Measurements from ENCODE around the gene PPP2R5D. TPM values are rescaled to one million over a fixed set of nuclear protein-coding genes. Genes with fewer than 3 reads are reported as not detected.

Gene PPP2R5D
- total and polyA plus RNA-seq, 2 of the 4 experiments (the other 2 are of a cell fraction) = 55.6 to 68.8 TPM

DNA sequence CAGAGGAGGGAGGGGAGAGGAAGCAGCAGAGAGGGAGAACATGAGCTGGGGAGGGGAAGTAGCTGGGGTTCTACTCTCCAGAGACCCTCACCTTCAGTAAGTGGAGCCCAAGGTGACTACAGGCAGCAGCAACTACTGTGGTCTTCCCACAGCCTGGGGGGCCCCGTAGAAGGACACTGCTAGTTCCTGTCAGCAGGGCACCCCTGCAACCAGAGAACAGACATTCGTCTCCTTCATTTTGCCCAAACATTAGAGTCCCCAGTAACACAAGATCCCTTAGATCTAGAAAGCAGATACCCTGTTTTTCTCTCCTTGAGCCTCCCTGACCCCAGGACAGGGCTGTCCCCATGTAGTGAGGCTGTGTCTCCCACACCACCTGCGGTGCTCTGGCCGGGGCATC, 15.6 kb upstream of the PPP2R5D start:
- DNase-seq (no peak), ATAC-seq (ENCODE audit: low read depth) (no peak)
- H4K8ac ChIP-seq (ENCODE audit: low read depth in 2 of 2, low read length in 2 of 2) = no peak overlapping the region
- no peak overlapping the region for H2BK20ac ChIP-seq (ENCODE audit: low read depth, low read length)
- WGBS, 2 experiments (ENCODE audit: extremely low coverage in 2 of 2, insufficient read length in 1 of 2) = 94% methylated on average over 2 of the region's 4 CpGs; no CpG with 5 or more reads in 1 of the 2 experiments
- no peak overlapping the region for H3K4me3 ChIP-seq (ENCODE audit: insufficient read depth, low read depth, low read length)
- H3K36me3 ChIP-seq (ENCODE audit: control insufficient read depth, insufficient read depth, low read length) = peaks cover 43% of the 10 kb centered on the region
- no peak overlapping the region for H2BK5ac ChIP-seq (ENCODE audit: low read depth, low read length, poor library complexity, severe bottlenecking)
- no peak overlapping the region for H2BK120ac ChIP-seq (ENCODE audit: low read depth, low read length)
- H3K56ac ChIP-seq (ENCODE audit: extremely low read depth, insufficient read depth, low read length) = no peak overlapping the region
- ChIA-PET CTCF (no interaction called here), POLR2A (ENCODE audit: unreplicated experiment) (no interaction called here)
- H3K27ac ChIP-seq (ENCODE audit: insufficient read depth, low read length) = no peak overlapping the region
- no peak overlapping the region for H3K23ac ChIP-seq (ENCODE audit: low read depth, low read length)
- peaks cover 9% of the 10 kb centered on the region; the same call in 1 of the 2 replicates for H4K20me1 ChIP-seq (ENCODE audit: insufficient read depth, low read length)
- H3K4me2 ChIP-seq (ENCODE audit: low read depth, low read length) = no peak overlapping the region
- TF ChIP-seq NFE2L2 (IDR thresholded peaks at IDR 0.05; ENCODE audit: low read depth, low read length) (no peak), RAD21 (IDR thresholded peaks at IDR 0.05; ENCODE audit: low read length) (no peak), CEBPB (IDR thresholded peaks at IDR 0.05; ENCODE audit: low read depth, low read length) (no peak)
- TF ChIP-seq, protein P1, sequence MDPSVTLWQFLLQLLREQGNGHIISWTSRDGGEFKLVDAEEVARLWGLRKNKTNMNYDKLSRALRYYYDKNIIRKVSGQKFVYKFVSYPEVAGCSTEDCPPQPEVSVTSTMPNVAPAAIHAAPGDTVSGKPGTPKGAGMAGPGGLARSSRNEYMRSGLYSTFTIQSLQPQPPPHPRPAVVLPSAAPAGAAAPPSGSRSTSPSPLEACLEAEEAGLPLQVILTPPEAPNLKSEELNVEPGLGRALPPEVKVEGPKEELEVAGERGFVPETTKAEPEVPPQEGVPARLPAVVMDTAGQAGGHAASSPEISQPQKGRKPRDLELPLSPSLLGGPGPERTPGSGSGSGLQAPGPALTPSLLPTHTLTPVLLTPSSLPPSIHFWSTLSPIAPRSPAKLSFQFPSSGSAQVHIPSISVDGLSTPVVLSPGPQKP (IDR thresholded peaks at IDR 0.05; ENCODE audit: borderline replicate concordance, low read depth, low read length) = no peak
- no peak overlapping the region for H4K91ac ChIP-seq (ENCODE audit: insufficient read depth, low read depth, low read length)
- dilution Hi-C loops (cut with HindIII; ENCODE audit: low sequenced_read_pairs, unreplicated experiment) = no loop called here
- H3K27me3 ChIP-seq (ENCODE audit: control insufficient read depth, insufficient read depth, low read length) = no peaks in the 10 kb centered on the region
- no TSS peak for BruUV-seq (replicated peaks)
- in situ Hi-C loops (cut with MboI; ENCODE audit: low sequenced_read_pairs) = no loop called here
- H2AK5ac ChIP-seq (ENCODE audit: low read depth, low read length) = no peak overlapping the region
- no peak overlapping the region for H4K5ac ChIP-seq (ENCODE audit: low read depth, low read length)
- H3K18ac ChIP-seq (ENCODE audit: low read depth, low read length) = no peak overlapping the region
- H3K14ac ChIP-seq (replicated peaks; ENCODE audit: low read depth, low read length) = no peak overlapping the region
- H3K4ac ChIP-seq (ENCODE audit: low read depth, low read length) = no peak overlapping the region
- H2BK15ac ChIP-seq (ENCODE audit: low read depth, low read length) = no peak overlapping the region
- no peak overlapping the region for H2AK9ac ChIP-seq (replicated peaks; ENCODE audit: low read depth, low read length, poor library complexity)
- no peaks in the 10 kb centered on the region for H3K9me3 ChIP-seq (ENCODE audit: control insufficient read depth, insufficient read depth, low read length)
- H3K9me1 ChIP-seq (ENCODE audit: insufficient read depth, low read length) = peaks cover 26% of the 10 kb centered on the region
- intact Hi-C loops (cut with micrococcal nuclease) = no loop called here
- H3K79me1 ChIP-seq (ENCODE audit: low read depth in 1 of 2, low read length in 2 of 2) = peaks cover 4 to 27% of the 10 kb centered on the region in 2 experiments; a peak in 3 of 4 replicates
- H3K9ac ChIP-seq (ENCODE audit: low read depth, low read length) = no peak overlapping the region
- no peak overlapping the region for H2AFZ ChIP-seq (replicated peaks; ENCODE audit: low read length, poor library complexity)
- peaks cover 15% of the 10 kb centered on the region for H3K4me1 ChIP-seq (ENCODE audit: control insufficient read depth, insufficient read depth, low read length)

All from IMR-90 (cell line).